ENCODE results near the gene ITGA11. TPM values are rescaled to one million over a fixed set of nuclear protein-coding genes. Genes with fewer than 3 reads are reported as not detected.

The ITGA11 gene
- 2.0 and 16.5 TPM in 2 replicates for total RNA-seq

GRCh38 chr15:68431792-68432401, at the start of gene ITGA11:
TSS of gene ITGA11 (minus strand) at chr15:68432163. CDS start at chr15:68432066, 97 bp downstream.

GRCh38 chr15:68277603-68278344, 154.2 kb downstream of the ITGA11 start, which contains the start of gene FEM1B:
TSS of gene FEM1B (plus strand) at chr15:68277745. CDS start at chr15:68278418, 673 bp downstream.

Other genes starting within 250 kb of the ITGA11 start
- gene CALML4, start 226.8 kb downstream of the ITGA11 start, total RNA-seq, result 0.39 and 0.88 TPM in 2 replicates
- 11.6 and 17.8 TPM in 2 replicates for gene CLN6, start 202.4 kb downstream of the ITGA11 start, total RNA-seq
- 25.1 and 42.7 TPM in 2 replicates for gene FEM1B, start 154.4 kb downstream of the ITGA11 start, total RNA-seq
- gene CORO2B, start 146.8 kb upstream of the ITGA11 start, total RNA-seq, result 8.5 and 11.9 TPM in 2 replicates